CD4-positive, alpha-beta T cell treated with Interleukin-1 beta for 1 hour (primary cell): ENCODE data around the gene SLC13A3.
A peak's percentile ranks its signal among the peaks of the same experiment; 100 is the strongest.

ENCODE experiments used
- DNase-seq, 2 donors: peaks; one replicate each; pipeline ENCODE4 v3.0.0-alpha.2; 2020 to 2022

The SLC13A3 gene

DNA sequence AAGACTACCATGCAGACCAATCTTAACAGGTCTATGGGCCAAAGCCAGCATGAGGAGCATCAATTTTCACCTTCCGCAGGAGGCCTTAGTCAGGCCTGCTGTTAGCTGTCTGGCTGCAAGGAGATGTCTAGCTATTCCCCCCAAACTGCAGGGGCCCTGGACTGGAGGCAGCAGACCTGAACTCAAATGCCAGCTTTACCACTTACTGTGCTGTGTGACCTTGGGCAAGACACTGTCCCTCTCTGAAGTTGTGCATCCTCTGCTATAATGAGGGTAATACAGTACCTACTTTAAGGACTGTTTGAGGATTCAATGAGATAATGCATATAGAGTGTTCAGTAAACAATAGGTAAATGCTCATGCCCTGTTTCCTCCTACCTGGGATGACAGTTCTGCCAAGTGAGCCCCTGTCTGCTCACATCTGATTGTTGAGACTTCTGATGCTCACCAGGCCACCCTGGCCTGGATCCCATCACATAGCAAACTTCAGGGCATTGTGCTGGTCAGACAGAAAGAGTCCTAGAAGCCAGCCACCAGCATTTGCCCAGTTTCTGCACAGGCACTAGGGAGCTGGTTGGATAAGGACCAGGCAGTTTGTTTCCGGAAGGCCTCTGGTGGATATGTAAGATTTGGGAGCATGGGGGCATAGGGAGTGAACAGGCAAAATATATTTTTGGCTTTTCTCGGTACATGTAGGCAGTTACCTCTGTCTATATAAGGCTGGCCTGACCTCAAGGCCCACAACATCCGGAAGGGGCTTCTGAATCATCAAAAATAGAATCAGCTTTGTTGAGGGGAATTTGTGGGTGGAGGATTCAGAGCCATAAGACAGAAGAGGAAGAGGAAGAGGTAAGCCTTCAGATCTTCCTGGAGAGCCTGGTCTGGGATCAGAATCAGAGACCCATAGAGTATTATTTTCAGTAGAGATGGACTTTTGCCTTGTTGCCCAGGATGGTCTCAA is 98.5 kb downstream of the SLC13A3 start:
- peak; percentile 21 to 27 for DNase-seq

DNA sequence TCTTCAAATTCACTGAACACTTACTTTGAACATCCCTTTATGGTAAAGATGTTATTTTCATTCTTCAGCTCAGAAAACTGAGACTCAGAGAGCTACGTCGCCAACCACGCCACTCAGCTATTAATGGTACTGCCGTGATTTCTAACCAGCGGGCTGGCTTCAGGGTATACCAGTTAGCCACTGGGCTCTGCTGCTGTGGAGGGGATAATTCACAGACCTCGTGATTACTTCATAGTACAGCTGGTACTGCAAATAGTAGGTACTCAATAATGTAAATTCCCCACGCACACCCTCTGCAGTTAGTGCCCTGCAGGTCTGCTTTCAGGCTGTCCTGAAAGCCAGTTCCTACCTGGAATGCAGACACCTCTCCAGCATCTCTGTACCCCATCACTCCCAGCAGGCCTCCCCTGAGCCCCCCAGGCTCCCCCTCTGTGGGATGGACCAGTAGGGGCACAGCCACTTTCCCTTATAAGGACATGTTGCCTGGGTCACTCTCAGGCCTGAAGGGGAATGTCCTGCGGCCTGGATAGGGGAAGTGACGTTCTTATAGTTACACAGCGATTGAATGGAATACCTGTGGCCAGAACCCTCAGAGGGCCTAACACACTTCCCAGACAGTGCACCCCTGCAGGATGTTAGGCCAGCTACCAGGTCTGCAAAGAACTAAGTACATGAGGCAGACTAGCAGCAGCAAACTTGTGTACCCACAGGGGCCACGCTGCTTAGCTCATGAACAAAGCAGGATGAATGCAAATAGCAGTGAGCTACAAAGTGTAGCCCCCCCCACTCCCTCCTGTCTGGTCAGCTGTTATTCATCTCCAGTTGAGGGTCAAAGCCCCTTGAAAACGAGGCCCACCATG is 99.5 kb downstream of the SLC13A3 start:
- DNase-seq, result no peak

DNA sequence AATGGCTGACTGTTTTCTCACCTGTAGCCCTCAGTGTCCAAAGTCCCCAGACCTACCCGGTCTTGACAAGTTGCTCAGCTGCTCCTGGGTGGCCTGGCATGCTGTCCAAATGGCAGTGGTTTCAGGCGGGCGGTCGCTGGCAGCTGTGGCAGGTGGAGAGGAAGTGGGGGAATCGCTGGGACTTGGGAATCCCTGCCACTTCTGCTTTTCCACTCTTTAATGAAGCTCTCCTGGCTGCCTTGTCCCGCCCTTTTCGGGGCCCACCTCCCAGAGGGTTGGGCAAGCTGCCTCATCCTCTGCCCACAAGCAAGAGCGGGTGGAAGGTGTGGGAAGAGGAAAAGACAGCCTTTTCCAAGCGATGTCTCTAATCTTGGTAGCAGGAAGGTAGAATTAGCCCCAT is 100.8 kb downstream of the SLC13A3 start, which contains the start of gene OCSTAMP:
TSS of gene OCSTAMP (minus strand) at position 194 of the 400 bp plus-strand sequence. CDS start at position 100, 94 bp downstream.
- no peak for DNase-seq

DNA sequence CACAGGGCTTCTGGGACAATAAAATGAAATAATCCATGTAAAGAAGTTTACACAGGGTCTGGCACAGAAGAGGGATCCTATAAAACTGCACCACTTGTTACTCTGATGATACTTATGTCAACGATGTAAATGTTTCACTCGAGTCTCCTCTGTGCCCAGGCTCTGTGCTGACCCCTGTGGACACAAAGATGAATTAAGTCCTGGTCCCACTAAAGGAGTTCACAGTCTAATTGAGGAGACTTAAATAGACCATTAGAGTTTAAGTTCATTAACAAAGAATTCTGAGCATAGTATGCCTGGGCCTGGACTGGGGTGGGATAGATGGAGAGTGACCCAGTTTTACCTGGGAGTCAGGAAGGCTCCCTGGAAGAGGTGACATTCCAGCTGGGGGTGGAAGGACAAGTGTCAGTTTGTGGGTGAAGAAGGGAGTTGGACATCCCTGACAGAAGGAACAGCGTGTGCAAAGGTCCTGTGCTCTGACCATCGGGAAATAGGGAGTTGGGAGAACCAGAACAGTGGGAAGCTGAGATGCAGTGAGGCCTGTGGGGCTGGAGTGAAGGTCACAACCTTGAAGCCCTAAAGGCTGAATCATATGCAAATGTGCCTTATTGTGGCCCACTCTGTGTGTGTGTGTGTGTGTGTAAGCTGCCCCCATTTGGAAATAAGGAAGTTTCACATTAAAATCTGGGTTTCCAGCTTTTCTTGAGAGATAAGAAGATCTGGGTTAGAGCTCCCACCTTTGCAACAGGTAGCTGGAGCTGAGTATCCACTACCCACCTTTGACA is 101.9 kb downstream of the SLC13A3 start:
- DNase-seq, result no peak

DNA sequence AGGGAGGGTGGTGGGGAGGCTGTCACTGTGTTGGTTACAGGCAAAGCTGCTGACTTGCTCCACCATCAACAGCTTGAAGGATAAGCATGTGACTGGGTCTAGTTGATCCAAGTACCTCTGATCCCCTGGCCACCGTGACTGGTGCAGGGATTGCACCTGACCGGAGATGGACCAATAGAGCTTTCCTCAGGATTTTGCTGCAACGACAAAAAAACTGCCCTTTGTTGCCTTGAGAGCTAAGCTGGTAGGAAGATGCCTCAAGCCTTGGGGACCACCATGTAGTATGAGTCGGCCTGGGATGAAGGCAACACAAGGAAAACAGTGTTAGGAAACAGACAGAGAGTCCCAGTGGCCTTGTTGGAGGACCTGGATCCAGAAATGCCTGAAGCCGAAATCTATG is 102.6 kb downstream of the SLC13A3 start:
- DNase-seq, result no peak

DNA sequence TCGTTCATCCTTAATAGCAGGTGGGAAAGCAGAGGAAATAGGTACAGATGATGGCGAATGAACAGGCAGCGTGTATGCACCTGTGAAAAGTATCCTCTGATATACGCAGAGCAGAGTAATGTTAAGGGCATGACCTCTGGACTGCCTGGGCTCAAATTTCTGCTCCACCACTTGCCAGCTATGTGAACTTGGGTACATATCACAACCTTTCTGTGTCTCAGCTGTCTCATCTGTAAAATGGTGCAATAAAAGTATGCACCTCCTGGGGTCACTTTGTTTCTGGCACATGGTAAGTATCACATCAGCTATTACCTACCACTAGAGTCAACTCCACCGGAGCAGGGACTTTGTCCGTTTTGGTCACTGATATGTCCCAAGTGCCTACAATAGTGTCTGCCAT is 103.3 kb downstream of the SLC13A3 start:
- DNase-seq, result no peak

DNA sequence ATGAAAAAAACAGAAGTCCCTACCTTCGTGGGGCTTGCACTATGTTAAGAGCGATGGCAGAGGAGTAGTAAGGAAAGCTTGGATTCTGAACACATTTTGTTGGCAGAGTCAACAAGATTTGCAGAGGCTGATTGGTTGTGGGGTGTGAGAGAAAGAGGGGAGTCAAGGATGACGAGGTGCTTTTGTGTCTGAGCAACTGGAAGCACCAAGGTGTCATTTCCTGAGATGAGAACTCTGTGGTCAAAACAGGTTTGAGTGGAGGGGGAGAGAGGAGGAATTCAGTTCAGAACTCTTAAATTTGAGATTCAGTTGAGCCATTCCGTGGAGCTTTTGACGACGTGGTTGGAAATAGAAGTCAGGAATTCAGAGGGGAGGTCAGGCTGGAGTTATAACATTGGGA is 104.3 kb downstream of the SLC13A3 start:
- DNase-seq, result no peak

DNA sequence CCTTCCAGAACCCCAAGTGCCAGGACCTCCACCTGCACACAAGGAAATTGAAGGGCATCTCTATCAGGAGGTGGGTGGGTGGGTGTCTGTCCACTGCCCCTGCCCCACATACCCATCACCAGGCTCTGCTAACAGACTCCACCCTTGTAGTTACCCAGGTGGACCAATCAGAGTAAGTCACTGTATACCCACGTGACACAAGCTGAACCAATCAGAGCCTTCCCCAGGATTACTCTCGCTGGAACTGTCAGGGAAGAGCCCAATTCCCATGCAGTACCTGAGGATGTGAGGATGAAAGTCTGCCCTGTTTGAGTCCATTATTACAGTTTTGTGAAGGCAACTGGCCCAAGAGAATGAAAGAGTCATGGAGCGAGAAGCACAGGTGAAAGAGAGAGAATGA is 105.0 kb downstream of the SLC13A3 start:
- DNase-seq, result no peak

DNA sequence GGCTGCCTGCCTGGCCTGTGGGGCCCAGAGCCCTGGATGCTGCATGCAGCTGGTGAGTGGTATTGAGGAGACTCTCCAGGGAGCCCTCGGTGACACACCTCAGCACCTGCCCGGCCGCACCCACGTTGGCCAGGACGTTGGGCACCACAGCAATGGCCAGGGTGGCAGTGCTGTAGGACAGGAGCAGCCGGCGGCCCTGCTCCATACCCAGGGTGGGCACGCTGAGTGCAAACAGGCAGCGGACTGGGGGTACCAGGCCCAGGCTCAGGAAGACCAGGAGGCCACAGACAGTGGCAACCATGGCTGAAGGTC is 105.5 kb downstream of the SLC13A3 start:
- DNase-seq, result no peak

DNA sequence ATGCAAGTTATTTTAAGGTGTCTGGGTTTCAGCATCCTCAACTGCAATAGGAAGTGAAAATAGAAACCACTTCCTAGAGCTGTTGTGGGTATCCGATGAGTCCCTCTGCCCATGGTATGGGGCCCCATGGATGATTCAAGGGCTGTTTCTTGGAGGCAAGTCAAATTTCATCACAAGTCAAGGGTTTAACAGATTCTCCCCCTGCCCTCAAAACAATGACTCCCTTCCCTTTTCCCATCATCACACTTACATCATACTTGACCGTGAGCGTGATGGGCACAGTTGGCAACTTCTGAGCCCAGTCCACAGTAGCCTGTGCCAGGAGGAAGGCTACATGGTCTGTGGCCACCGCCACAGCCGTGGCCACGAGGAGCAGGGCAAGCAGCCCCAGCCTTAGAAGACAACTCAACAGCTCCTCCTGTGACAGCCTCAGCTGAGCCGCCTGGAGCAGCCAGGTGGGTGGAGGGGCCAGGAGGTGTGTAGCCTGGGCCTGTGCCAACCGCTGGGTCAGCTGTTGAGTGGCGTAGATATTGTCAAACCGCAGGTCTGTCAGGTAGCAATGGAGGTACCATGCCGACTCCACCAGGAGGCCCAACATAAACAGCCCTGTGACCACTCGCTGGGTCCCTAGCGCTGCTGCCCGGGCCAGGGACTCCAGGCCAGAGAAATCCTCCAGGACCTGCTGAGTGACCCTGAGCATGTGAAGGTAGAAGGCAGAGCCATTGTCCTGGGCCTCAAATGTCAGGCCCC is 106.0 kb downstream of the SLC13A3 start:
- DNase-seq, result peak; percentile 28 to 62

DNA sequence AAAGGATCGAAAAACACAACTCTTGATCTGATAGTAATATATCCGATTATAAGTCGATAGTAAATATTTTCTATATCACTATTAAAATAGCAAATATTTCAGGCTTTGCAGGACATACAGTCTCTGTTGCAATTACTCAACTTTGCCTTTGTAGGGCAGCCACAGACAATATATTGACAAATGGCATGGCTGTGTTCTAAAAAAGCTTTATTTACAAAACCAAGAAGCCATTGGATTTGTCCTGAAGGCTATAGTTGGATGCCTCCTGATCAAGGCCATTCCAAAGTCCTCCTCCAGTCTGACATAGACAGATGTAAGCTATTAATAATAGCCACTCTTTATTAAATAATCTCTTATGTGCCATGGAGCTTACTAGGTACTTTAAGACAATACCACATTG is 106.7 kb downstream of the SLC13A3 start:
- DNase-seq, result no peak

DNA sequence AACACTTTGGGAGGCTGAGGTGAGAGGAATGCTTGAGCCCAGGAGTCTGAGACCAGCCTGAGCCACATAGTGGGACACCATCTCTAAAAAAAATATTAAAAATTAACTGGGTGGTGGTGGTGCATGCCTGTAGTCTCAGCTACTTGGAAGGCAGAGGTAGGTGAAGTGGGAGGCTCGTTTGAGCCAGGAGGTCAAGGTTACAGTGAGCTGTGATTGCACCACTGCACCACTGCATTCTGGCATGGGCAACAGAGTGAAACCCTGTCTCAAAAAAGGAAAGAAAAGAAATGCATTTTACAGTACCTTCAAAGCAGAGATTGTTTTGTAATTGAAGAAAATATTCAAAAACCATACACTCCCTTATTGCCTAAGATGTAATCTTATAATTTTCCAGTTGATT is 107.3 kb downstream of the SLC13A3 start:
- no peak for DNase-seq

DNA sequence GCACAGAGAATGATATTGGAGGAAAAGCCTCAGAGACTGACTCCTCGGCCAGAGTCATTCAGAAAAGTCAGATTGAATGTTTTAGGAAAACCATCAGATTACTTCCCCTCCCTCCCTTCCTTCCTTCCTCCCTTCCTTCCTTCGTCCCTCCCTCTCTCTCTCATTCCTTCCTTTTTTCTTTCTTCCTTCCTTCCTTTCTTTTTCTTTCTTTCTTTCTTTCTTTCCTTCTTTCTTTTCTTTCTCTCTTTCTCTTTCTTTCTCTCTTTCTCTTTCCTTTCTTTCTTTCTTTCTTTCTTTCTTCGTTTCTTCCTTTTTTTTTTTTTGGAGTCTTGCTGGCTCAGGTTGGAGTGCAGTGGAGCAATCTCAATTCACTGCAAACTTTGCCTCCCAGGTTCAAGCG is 108.2 kb downstream of the SLC13A3 start:
- DNase-seq, result no peak

DNA sequence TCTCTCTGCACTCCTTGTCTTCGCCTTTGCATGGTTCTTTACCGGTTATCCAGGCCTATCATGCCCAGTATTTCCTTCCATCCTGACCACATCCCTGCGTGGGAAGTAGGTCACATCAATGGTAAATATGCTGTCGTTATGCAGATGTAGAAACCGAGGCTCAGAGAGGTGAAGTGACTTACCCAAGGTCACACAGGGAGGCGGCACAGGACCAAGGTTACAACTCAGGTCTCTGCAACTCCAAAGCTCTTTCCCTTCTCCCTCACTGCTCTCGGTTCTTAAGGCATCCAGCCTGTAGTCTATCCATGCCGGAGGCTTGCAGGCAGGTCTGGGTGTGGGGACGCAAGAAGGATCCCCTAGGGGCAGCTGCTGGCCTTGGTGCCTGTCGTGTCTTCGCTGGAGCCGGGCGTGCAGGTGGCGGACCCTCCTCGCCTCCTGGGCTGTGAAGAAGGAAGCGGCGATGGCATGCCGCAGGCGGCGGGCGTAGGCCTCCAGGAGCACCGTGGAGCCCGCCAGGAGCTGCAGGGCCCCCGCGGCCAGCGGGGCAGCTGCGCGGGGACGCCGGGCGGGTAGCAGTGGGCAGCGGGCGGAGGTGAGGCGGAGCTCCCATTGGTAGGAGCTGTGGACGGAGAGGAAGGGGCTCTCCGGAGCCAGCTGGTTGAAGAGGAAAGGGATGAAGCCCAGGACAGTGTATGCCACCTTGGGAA is 109.9 kb downstream of the SLC13A3 start:
- no peak for DNase-seq

DNA sequence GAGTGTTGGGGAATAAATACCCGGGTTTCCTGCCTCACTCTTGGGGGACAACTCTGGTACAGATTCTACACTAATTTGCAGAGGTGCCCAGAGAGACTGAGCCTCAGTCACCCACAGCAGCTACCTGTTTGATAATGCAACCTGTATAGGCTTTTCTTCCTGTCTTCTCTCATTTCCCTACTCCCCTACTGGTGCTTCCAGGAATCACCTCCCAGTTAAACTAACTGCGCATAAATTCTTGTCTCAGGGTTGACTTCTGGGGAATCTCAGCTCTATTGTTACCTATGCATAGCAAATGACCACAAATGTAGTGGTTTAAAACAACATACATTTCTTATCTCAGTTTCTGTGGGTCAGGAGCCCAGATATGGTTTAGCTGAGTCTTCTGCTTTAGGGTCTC is 112.1 kb downstream of the SLC13A3 start:
- DNase-seq, result no peak

DNA sequence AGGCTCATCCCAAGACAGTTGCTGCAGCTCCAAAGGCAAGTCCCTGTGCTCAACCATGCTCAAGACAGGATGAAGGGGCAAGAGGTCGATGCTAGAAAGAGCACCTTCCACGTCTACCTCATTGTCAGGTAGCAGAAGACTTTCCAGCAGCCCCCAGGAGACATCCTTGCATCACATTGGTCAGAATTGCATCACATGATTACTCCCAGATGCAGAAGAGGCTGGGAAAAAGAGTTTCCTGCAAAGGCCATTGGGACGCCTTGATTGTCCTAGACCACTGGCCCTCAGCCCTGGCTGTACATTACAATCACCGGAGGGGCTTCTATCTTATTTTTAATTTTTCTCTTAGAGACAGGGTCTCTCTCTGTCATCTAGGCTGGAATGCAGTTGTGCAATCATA is 120.6 kb downstream of the SLC13A3 start:
- no peak for DNase-seq

DNA sequence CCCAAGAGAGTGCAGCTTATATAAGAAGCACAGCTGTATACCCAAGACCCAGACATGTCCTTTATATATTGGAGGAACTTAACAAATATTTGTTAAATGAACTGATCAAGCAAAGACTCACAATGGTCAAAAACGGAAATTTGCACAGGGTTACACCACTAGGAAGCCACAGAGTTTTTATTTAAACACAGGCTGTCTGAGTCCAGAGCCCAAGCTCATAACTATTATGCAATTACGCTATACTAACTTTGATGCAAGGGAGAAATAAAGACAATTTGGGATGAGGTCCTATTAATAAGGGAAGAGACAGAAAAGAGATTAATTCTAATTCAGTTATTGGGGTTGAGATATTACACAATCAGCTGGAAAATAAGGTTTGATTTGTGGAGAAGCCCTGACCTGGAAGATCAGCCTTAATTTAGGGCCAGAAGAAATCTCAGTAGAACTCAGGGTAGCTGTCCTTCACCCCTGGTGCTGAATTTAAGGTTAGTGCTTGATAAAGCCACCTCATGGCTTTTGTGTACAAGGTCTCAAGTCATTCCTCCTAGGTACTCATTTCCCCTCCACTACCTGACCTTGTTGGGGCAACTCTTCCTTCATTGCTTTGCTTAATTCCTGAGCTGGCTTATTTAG is 127.4 kb downstream of the SLC13A3 start:
- no peak for DNase-seq

DNA sequence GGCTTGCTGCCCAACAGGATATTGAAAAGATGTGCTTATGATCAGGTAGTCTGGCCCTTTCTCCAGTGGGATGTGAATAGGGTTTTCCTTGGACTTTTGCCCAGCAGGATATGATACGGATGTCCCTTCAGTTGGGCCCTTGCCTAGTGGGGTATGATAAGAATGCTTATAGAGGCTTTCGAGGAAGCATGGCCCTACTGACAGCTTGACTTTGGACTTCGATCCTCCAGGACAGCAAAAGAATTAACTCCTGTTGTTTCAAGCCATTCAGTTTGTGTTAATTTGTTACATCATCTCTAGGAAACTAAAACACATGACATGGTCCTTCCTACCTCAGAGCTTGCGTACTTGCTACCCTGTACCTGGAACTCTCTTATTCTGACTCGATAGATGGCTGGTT is 128.2 kb downstream of the SLC13A3 start:
- DNase-seq, result no peak

DNA sequence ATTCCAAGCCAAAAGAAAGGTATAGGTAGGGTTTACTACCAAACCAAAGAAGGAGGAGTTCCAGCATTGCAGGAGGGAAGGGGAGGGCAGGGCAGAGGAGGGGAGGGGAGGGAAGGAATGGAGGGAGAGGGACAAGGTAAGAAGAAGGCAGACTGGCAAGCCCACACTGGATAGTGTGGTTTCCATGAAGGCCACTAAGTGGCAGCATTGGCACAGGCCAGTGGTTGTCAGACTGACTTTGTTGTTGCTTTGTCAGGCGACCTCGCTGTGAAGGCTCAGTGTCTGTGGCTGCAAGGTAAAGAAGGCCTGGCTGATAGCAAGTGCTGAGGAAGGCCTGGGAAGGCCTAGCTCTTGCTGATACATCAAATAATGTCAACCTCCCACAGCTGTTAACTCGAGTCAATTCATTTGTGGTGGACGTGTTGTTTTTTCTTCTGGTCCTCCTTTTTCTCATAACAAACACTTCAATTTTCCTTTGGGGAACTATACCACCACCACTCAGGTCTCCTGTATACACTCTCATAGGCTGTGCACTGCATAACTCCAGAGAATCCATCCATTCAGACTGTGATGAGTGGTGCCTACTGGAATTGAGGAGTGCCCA is 130.2 kb downstream of the SLC13A3 start:
- peak; percentile 49 to 50 for DNase-seq

DNA sequence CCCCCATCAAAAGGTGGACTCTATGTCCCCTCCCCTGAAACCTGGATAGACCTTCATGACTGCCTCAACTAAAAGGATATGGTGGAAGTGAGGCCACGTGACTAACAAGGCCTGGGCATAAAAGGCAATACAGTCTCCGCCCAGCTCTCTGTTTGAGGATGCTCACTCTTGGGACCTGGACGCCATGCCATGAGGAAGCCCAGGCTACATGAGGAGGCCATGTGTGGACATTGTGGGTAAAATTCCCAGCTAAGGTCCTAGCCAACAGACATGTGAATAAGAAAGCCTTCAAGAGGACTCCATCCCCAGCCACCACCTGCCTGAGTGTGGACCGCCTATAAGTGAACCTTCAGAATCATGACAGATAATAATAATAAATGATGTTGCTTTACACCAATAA is 130.7 kb downstream of the SLC13A3 start:
- DNase-seq, result no peak
